Gastrocnemius medialis (tissue), 4 donors: Measurements from ENCODE around the gene PDGFC.

ENCODE experiments used
- POLR2A ChIP-seq, 2 donors: fragments of 450-650 bp; IDR thresholded peaks; one replicate each; pipeline ENCODE4 v1.6.1; 2017; ENCODE audit warnings: antibody characterized with exemption in 2 of 2, mild to moderate bottlenecking in 2 of 2, moderate library complexity in 2 of 2
- TF ChIP-seq, protein P1 (sequence below), 5 experiments: fragments of 450-650 bp in 3 of 5; fragments of 200-600 bp in 2 of 5; sonication (generic) in 2 of 5; IDR thresholded peaks in 4 of 5; conservative IDR thresholded peaks in 1 of 5; 1 replicate in 4 of 5; 2 replicates in 1 of 5; pipeline ENCODE4 v1.5.1; 2016 to 2019; ENCODE audit warnings: antibody characterized with exemption in 5 of 5, mild to moderate bottlenecking in 3 of 5, moderate library complexity in 3 of 5

DNA sequence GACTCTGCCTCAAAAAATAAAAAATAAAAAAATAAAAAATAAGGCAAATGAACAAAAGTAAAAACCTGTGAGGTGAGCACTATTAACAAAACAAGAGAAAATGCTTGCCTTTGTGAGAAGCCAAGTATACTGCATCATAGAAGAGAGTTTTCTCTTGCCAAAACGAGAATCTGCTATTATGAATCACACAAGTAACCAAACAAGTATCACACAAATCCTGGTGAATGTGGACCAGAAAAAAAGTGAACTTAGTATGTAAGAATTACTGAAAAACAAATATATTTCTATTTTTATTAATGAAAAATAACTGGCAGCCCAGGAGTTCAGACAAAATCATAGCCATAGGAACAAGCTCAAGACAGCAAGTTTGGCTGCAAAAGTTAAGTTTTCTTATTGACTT is 193.5 kb downstream of the PDGFC start:
- TF ChIP-seq, protein P1, sequence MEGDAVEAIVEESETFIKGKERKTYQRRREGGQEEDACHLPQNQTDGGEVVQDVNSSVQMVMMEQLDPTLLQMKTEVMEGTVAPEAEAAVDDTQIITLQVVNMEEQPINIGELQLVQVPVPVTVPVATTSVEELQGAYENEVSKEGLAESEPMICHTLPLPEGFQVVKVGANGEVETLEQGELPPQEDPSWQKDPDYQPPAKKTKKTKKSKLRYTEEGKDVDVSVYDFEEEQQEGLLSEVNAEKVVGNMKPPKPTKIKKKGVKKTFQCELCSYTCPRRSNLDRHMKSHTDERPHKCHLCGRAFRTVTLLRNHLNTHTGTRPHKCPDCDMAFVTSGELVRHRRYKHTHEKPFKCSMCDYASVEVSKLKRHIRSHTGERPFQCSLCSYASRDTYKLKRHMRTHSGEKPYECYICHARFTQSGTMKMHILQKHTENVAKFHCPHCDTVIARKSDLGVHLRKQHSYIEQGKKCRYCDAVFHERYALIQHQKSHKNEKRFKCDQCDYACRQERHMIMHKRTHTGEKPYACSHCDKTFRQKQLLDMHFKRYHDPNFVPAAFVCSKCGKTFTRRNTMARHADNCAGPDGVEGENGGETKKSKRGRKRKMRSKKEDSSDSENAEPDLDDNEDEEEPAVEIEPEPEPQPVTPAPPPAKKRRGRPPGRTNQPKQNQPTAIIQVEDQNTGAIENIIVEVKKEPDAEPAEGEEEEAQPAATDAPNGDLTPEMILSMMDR (IDR thresholded peaks at IDR 0.05 in 4 of 5, conservative IDR thresholded peaks at IDR 0.05 in 1 of 5): no peak
- TF ChIP-seq POLR2A (IDR thresholded peaks at IDR 0.05): no peak
